DMS79 (cell line): ENCODE measurements around the gene CAMK1G.

Experiments used
- DNase-seq: peaks from one replicate; lab custom pipeline; 2025; lab: John Stamatoyannopoulos, UW

Gene CAMK1G

GRCh38 chr1:209583408-209583807 is at the start of gene CAMK1G:
Gene CAMK1G, plus strand, starts transcription at chr1:209583714. Its CDS starts 11,270 bp downstream, at chr1:209594984.
- DNase-seq: peak; percentile 90

- no peak for DNase-seq
Observed at GRCh38 chr1:209534496-209535250, 48.8 kb upstream of the CAMK1G start.

- no peak for DNase-seq
Observed at GRCh38 chr1:209536843-209537242, 46.7 kb upstream of the CAMK1G start.

DNA sequence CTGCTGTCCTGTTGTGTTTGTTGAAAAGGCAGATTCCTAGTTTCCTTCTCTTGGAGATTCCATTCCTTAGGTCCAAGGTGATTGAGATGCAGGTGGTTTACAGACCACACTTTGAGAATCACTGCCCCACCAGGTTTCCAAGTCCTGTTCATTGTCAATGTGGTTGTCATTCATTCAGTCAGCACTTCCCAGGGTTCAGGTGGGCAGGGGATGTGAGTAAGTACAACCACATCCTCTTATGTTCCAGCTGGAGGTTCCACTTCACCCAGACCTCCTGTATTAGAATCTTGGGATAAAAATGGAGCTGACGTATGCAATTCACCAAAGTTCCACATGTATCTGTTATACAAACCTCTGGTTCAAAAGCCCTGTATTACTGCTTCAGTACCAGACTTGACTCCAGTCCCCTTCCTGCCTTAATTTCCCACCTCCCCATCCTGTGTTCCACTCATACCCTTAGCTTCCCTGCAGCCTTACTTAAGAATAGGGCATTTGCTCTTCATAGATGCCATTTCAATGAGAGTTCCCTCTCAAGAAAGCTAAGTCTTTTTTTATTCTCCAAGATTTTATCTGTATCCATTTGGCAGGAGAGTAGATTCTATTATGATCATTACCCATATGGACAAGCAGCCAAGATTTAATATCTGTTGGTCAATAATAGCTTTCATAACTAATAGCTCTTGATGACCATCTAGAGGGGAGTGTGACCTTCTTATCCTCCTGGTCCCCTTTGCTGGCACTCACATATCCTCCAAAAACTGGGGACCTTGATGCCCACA is 46.0 kb upstream of the CAMK1G start:
- no peak for DNase-seq

- DNase-seq: peak; percentile 79
Observed at GRCh38 chr1:209539576-209539975, 43.9 kb upstream of the CAMK1G start.

GRCh38 chr1:209542585-209542984 is 40.9 kb upstream of the CAMK1G start:
- DNase-seq: no peak

- DNase-seq: no peak
Observed at GRCh38 chr1:209544098-209544497, 39.4 kb upstream of the CAMK1G start.

- DNase-seq: no peak
Observed at GRCh38 chr1:209545423-209545822, 38.1 kb upstream of the CAMK1G start.

DNA sequence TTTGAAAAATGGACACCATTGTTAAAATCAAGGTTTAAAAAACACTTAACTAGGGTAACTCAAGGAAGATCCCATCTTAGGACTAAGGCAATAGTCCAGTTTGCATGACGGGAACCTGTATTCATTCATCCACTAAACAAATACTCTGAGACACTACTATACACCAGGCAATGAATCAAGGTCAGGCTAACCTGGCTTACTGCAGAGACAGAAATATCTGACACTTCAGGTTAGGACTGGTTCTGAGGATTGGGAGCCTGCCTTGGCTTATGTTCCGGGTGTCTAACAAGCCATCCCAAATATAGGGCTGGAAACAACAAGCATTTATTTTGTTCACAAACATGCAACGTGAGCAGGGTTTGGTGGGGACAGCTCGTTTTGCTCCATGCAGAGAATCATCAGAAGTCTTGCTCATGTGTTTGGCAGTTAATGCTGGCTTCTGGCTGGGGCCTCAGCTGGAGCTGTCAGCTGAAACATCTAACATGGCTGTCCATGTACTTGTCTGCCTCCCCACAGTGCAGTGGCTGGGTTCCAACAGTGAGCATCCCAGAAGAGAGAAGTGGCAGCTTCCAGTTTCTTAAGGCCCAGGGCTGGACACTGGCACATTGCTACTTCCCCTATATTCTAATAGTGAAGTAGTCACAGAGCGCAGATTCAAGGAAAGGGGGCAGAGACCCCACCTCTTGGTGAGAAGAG is 37.0 kb upstream of the CAMK1G start:
- no peak for DNase-seq

DNA sequence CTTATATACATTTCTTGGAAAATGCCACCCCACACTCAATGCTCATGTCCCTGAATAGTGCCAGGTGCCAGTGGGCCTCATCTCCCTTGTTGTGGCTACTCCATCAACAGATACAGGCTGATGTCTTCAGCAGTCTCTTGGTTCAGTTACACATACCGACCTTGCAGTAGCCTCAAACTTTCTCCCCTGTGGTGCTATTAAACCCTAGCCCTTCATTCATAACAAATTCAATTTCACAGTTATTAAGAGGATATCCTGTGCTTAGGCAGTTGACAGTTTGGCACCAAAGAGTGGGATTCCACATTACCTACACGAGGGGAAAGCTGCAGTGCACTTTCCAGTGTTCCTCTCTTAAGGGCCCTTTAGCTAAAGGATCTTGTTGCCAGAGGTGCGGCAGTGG is 35.9 kb upstream of the CAMK1G start:
- no peak for DNase-seq

GRCh38 chr1:209549443-209550205 is 33.9 kb upstream of the CAMK1G start:
- DNase-seq: no peak

DNA sequence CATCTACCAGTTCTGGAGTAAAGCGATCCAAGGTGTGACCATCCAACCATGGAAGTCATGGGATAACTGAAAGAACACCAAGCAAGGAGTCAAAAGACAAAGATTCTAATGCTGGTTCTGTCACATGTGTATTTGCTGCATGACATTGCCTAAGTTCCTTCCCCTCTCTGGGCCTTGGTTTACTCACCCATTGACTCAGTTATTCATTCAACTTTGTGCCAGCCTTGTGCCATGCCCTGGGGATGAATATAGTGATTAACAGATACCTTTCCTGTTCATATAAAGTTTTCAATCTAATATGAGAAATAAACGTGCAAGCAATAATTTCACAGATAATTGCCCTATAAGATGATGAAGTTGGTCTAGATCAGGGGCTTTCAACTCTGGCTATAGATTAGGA is 33.0 kb upstream of the CAMK1G start:
- DNase-seq: no peak

DNA sequence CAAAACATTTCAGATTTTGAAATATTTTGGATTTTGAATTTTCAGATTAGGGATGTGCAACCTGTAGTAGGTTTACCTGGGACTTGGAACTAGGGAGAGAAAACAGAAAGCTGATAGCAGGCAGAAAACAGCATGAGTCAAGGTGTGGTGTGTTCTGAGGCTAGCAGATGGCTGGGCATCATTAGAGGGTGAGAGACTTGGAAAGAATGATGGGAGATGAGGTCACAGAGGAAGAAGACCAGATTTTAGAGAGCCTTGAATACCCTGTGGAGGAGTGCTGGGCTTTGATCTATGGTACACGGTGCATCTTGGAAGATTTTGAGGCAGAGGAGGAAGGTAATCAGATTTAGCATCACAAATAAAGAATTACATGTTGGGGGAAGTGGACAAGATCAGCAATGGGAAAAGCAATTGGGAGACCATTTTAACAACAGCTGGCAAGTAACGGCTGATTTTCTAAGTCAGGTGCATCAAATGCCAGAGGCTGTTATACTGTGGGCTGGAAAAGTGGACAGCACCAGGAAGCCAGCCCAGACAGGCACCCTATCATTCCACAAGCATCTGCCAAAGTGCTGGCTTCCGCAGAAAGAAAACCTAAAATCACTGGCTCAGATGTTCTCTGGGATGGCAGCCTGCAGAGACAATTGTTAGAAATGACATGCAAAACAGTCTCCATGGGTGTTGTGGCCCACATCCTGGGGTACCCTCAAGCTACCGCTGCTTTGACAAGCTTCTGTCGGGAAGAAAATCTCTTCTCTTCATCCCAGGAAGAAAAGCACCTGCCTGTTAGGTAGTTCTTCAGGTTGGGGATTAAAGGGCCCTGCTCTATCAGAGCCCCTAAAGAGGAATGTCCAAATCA is 30.9 kb upstream of the CAMK1G start:
- no peak for DNase-seq

- no peak for DNase-seq
Observed at GRCh38 chr1:209554761-209555611, 28.5 kb upstream of the CAMK1G start.

- no peak for DNase-seq
Observed at GRCh38 chr1:209556162-209556690, 27.3 kb upstream of the CAMK1G start.

DNA sequence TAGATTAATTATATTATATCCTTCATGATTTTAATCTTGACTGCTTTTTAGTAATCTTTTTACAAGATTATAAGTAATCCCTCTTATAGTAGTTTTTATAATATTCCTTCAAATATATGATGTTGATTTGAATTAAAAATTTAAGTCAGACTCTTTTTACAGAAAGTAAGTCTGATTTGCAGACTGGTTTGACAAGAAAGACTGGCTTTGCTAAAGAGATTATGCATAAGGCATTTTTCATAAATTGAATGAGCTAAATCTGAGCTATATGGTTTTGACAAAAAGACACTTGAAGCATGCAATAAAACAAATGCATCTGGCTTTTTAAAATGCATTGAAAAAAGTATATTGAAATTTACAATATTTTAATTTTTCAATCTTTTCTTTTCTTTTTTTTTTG is 26.3 kb upstream of the CAMK1G start:
- DNase-seq: no peak

DNA sequence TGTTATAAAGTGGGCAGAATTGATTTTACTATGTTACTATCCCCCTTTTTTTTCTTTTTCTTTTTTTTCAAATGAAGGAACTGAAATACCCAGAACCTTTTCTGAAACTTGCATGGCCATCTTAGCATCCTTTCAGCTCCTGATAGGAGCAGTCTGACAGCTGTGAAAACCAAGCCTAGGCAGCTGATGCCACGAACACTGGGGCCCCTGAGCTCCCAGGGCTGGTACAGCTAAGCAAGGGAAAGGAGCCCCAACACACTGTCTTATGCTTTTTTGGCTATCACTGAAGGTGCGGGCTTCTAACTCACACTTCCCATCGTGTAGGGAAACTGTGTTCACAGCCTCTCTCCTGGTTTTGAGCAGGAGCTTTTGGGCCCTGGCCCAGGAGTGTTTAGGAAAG is 23.0 kb upstream of the CAMK1G start:
- no peak for DNase-seq

DNA sequence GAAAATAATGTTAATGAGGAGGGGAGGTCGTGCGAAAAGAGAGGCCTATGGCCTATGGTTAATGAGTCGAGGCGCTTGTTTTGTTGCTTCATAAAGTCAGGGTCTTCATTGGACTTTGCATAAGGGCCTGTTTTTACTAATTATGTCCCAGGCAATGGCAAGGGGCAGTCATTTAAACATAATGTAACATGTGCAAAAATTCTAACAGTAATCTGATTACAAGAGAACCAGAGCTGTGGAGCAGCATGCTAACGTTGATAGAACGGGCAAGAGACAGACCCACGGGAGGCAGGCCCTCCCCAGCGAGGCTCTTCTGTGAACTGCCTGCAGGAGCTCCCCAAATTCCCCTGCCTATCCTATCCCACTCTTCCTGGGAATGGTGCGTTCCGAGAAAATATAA is 22.6 kb upstream of the CAMK1G start:
- no peak for DNase-seq

GRCh38 chr1:209561532-209561931 is 22.0 kb upstream of the CAMK1G start:
- no peak for DNase-seq

DNA sequence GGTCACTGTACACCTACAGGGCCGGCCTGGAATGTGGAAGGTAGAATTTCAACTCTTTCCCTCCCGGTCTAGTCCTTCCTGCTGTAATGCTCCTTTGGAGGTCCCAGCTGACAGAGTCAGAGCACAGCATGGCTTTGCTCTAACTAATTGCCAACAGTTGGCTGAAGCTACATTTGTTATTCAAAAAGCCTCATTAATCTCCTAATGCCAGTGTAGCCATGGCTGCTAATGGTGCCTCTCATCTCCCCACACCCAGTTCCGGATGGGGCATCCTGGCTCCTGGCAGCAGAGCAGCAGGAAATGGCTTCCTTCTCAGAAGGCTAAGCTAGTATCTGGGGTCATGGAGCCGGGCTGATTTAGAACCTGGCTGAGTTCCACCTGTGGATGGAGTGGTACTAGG is 18.7 kb upstream of the CAMK1G start:
- no peak for DNase-seq
